Activated T-helper 9 cell treated with anti-CD3 and anti-CD28 coated beads, Interleukin-2, amount 50 U/mL, for 16 hours (primary cell): ENCODE data around the gene PNKD.

Experiments
- DNase-seq: peaks from one replicate; pipeline ENCODE4 v3.0.0-alpha.2; 2020; ENCODE audit warnings: low read depth

Gene PNKD

GRCh38 chr2:218257390-218257981 lies 12.8 kb upstream of the PNKD start:
- DNase-seq = peak; percentile 51

GRCh38 chr2:218259099-218259961 lies 11.0 kb upstream of the PNKD start:
- no peak for DNase-seq

GRCh38 chr2:218260166-218260565 lies 10.2 kb upstream of the PNKD start:
- no peak for DNase-seq

GRCh38 chr2:218260742-218261422 lies 9.4 kb upstream of the PNKD start, which contains the start of gene GPBAR1:
Gene GPBAR1 (plus strand): TSS chr2:218261015. CDS start chr2:218262725, 1,710 bp downstream.
- no peak for DNase-seq

GRCh38 chr2:218261423-218262236 lies 8.7 kb upstream of the PNKD start:
- no peak for DNase-seq

- DNase-seq = no peak
Observed at GRCh38 chr2:218262237-218262600, 8.1 kb upstream of the PNKD start.

- no peak for DNase-seq
Observed at GRCh38 chr2:218262631-218263586, 7.4 kb upstream of the PNKD start.

GRCh38 chr2:218263817-218264641 lies 6.3 kb upstream of the PNKD start:
- no peak for DNase-seq

GRCh38 chr2:218264773-218265561 lies 5.4 kb upstream of the PNKD start:
- DNase-seq = no peak

- no peak for DNase-seq
Observed at GRCh38 chr2:218265626-218266025, 4.7 kb upstream of the PNKD start.

- no peak for DNase-seq
Observed at GRCh38 chr2:218266316-218266979, 3.9 kb upstream of the PNKD start.

GRCh38 chr2:218267259-218267658 lies 3.1 kb upstream of the PNKD start:
- DNase-seq = no peak

- no peak for DNase-seq
Observed at GRCh38 chr2:218270721-218271486, 585 bp downstream of the PNKD start.

GRCh38 chr2:218271487-218271797 lies 1.1 kb downstream of the PNKD start:
- no peak for DNase-seq

GRCh38 chr2:218271865-218272530 lies 1.7 kb downstream of the PNKD start:
- no peak for DNase-seq

GRCh38 chr2:218272531-218273212 lies 2.4 kb downstream of the PNKD start:
- DNase-seq = peak; percentile 67
